GM18526 (cell line): Measurements from ENCODE around the gene HHIP.

Experiments
- POLR2A ChIP-seq: IDR thresholded peaks from 3 replicates; pipeline ENCODE4 v1.6.1; 2011; ENCODE audit not compliant: insufficient read length; ENCODE audit errors: extremely low read depth

The HHIP gene, protein sequence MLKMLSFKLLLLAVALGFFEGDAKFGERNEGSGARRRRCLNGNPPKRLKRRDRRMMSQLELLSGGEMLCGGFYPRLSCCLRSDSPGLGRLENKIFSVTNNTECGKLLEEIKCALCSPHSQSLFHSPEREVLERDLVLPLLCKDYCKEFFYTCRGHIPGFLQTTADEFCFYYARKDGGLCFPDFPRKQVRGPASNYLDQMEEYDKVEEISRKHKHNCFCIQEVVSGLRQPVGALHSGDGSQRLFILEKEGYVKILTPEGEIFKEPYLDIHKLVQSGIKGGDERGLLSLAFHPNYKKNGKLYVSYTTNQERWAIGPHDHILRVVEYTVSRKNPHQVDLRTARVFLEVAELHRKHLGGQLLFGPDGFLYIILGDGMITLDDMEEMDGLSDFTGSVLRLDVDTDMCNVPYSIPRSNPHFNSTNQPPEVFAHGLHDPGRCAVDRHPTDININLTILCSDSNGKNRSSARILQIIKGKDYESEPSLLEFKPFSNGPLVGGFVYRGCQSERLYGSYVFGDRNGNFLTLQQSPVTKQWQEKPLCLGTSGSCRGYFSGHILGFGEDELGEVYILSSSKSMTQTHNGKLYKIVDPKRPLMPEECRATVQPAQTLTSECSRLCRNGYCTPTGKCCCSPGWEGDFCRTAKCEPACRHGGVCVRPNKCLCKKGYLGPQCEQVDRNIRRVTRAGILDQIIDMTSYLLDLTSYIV

DNA sequence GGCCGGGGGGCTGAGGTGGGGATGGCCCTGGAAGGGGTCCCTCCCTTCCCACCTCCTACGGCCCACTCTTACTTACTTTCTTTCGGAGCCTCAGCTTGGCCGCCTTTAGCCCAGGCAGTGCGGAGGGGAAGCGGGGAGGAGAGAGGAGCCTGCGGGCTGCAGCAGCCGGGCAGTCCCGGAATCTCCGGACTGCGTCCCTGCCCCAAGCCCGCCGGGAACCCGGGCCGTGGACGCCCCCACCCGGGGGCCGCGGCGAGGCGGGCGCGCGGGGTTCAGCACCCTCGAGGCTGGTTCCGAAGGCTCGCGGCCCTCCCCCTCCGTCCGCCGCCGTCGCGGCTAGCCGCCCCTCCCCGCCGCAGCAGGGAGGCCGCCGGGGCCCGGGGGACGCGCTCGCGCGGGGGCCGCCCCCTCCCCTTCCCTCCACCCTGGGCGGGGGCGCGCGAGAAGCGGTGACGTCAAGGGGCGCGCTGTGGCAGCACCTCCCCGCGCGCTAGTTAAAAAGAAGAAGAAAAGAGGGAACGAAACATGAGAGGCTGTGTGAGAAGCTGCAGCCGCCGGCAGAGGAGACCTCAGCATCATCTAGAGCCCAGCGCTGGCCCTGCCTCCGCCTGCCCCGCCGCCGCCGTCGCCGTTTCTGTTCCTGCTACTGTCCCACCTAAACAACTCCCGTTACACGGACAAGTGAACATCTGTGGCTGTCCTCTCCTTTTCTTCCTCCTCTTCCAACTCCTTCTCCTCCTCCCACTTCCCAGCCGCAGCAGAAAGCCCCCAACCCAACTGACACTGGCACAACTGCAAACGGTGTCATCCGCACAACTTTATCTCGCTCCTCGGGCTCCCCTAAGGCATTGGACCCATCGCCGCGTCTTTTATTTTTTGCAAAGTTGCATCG lies at the start of gene HHIP:
HHIP (plus strand) TSS at position 526 of the 892 bp plus-strand sequence. CDS start 520 bp downstream, outside the sequence.
- no peak for TF ChIP-seq POLR2A

DNA sequence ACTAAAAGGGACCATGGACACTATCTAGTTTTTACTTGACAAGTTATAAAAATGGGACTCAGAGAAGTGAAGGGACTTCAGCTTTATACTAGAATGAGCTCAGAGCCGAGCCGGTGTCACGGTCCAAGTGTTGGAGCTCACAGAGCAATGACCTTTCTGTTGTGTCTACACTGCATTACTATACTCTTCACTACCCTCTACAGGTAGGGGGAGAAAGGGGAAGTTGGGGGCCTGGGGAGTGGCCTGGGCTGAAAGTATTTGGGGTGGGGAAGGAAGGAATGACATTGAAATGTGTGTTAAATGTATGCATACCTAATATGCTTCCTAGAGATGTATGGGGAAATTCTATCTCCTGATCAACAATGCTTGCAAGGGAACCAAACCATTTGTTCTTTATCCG lies 48.8 kb upstream of the HHIP start:
- TF ChIP-seq POLR2A, result no peak

DNA sequence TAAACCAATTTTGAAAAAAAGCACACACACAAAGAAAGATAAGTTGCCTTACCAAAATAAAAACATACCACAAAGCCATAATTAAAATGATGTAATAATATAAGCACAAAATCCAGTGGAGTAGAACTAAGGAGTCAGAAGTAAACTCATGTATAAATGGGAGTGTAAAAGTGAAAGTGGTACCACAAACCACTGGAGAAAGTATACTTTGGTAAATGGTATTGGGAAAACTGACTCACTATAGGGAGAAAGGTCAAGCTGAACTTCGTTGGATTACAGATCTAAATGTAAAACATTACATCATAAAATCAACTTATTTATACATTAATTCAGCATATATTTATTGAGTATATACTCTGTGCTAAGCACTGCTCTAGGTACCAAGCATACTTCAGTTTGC lies 46.3 kb upstream of the HHIP start:
- TF ChIP-seq POLR2A, result no peak

DNA sequence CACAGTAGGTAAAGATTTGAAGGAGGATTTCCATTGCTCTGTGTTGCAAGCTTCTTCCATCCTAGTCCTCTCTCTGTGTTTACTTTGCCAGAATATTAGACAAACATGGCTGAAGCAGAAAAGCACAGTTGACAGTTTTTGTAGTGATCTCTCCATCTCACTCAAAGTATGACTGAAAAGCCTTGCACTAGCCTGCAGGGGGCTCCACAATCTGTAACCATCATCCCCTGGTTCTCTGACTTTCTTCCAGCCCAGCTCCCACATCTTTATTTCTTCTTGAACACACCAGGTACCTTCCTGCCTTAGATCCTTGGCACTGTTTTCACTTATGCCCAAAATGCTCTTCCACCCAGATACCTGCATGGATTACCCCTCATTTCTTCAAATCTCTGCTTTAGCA lies 34.1 kb upstream of the HHIP start:
- no peak for TF ChIP-seq POLR2A

DNA sequence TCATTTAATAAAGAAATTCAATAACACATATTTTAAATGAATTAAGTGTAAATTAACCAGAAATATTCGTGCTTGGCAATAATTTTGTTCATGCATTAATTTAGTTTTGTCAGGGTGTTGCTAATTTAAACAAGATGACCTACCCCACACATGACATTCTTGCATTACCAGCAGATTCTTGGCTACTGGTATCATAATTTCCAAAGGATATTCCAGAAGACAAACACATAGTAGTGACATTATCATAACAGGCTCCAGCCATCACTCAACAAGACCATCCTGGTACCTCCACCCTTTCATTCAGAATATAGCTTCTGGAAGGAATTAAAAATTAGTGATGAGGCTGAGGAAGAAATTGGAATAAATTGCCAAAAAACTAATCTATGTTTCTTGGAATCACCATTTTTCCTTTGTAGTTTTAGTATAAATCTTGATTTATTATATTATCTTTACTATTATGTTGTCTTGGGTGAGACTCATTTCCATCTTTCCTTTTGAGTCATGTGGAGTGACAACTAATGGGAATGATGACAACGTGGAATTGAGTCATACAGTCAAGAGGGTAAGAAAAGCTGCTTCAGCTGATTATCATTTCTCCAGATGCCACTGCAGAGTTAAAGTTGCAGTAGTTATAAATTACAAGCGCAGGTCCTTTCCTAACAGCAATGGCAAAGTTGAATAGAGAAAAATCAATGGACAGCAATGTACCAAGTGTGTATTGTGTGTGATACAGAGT lies 30.9 kb upstream of the HHIP start:
- TF ChIP-seq POLR2A, result no peak

DNA sequence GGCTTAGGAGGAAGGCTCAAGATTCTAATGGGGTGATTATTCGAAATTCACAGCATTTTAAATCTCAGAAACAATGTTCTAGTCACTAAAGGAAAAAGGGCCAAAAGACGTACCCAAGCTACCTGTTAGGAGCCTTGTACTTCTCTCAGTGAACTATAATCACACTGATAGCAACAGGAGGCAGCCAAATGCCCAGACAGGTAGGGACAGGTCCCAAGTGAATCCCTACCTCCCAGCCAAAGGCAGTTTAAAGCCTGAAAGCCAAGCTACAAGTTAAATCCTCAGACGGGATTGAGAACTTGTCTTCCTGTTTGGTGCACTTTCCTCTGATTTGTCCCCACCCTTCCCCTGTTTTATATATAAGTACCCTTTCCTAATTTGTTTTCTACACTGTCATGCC lies 24.3 kb upstream of the HHIP start:
- TF ChIP-seq POLR2A, result no peak

DNA sequence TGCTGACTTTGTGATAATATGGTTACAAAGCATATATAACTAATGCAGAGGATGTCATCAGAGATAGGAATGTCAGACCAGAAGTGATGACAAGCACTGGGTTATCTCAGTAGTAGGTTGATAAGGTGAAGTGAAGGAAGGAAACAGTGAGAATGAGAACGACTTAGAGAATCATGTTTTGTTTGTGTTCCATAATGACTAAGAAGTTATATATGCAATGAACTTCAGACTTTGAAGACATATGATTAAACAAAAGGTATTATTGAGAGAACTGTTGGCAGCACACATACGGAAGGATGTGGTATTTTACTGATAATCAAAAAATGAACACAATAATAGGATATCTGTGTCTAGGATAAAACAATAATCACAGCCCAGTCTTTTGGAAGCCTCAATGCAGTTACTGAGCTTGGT lies 18.3 kb upstream of the HHIP start:
- TF ChIP-seq POLR2A, result no peak

DNA sequence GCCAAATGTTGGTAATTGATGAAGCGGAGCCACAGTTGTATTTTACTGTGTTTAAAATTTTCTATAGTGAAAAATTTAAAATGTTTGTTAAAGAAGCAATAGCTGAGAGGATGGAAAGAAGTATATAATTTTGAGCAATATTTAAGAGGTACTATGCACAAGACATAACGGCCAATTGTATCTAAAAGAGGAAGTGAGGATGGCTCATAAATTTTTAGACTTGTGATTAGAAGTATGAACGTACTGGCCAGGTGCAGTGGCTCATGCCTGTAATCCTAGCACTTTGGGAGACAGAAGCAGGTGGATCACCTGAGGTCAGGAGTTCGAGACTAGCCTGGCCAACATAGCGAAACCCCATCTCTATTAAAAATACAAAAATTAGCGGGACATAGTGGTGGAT lies 12.7 kb upstream of the HHIP start:
- TF ChIP-seq POLR2A, result no peak

DNA sequence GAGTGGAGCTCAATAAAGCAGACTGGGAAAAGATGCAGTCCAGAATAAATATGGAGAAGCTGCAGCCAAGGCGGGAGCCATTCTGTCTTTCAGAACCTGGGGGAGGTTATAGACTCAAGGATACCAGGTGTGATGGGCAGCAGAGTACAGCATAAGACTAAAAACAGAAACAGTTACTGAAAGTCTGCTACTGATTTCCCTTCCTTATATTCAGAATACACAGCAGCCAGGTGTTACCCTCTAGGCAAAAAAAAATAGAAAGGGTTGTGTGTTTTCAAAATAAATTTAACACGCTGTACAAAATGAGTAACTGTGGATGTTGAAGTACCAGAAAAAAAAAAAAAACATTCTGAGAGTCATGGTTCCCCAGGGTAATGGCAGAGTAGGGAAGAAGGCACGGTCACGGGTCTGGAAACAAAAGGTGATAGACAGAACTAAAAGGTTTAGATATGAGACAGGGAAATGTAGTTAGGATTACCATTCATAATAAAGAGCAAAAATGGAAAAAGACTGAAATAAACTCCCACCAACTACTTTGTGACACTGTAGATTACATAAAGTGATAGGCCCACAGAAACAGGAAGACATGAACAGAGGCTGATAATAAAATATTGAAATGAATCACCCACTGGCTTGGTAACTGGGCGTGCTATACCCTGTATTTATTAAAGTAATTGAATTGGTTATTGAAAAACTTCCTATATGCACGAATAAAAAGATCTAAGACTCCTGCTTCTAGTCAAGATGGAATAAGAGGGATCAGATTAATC lies 10.8 kb upstream of the HHIP start:
- no peak for TF ChIP-seq POLR2A

DNA sequence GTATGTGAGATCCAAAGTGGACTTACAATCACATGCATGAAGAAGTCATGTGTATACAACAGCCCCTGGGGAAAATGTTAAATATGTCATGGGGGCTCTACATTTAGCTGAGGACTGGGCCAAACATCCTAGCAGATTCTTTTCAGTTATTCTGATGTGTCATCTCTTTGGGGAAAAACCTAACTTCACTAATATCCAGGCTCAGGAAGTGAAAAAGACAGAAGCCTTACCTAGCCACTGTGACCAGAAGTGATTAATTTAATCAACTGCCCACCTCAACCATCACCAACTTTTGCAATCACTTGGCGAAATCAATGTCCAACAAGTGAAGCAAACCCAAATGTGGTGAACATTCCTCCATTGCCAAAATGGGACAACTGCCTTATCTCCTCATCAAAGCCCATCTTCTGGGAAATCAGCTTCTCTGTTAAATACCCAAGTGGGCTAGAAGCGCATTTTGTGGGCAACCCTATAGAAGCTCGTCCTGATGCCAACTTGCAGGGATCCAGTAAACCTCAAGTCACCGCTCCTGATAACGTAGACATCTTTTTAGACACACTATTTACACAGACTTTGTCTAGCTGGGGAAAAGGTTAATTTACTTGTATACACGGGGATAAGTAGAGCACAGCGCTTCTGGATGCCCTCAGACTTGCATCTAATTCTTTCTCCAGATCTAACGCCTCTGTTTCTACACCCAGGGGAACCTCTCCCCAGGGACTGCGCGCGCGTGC lies 1.4 kb upstream of the HHIP start:
- TF ChIP-seq POLR2A, result no peak

DNA sequence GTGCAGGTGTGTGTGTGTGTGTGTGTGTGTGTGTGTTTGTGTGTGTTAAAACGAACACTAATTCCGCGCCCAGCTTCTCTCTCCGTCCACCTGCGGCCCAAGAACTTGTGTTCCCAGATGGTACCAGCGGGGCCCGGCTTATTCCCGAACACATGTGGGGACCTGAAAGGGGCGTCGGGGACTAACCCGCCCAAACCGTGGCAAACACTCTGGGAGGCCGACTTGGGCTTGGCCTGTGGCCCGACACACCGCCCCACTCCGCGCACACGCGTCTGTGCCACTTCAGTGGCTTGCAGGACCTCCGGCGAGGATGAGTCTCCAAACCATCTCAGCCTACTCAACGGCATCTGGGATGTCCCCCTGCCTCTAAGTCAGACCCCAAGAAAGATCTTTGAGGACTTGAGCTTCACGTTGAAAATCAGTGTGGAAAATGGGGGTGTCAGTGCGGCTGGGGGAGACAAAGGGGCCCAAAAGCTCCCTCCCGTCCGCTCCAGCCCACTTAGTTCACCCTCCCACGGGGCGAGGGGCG lies 790 bp upstream of the HHIP start:
- no peak for TF ChIP-seq POLR2A

DNA sequence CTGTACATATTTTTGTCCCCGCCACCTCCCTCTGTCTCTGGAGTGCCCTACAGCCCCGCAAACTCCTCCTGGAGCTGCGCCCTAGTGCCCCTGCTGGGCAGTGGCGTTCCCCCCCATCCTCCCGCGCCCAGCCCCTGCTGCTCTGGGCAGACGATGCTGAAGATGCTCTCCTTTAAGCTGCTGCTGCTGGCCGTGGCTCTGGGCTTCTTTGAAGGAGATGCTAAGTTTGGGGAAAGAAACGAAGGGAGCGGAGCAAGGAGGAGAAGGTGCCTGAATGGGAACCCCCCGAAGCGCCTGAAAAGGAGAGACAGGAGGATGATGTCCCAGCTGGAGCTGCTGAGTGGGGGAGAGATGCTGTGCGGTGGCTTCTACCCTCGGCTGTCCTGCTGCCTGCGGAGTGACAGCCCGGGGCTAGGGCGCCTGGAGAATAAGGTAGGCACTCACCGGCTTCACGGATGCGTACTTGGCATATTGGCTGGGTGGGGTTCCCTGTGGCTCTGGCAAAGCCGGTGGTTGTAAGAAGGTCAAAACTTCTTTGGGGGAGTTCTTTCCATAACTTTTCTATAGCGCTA lies 653 bp downstream of the HHIP start:
- no peak for TF ChIP-seq POLR2A

DNA sequence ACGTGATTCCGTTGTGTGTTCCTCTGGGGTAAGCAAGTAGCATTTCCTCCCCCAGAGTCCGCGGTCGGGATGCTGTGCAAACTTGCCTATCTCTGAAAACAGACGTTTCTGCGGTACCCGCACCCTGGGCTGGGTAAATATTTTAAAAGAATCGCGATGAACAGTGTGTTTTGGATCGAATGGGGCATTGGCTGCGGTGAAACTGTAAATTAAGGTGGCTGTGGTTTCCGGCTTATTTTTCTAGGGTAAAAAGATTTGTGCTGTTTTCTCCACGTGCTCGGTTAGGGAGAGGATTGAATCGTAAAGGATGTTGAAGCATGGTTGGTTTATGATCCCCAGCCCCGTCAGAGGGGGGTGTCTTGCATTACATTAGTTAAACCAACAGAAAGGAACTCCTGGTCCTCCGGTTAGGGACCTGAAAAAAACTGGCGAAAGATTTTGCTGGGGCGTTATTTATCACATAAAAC lies 1.2 kb downstream of the HHIP start:
- no peak for TF ChIP-seq POLR2A
